PC-9 (cell line): ENCODE results near the gene ETV2. TPM values are rescaled to one million over a fixed set of nuclear protein-coding genes. Genes with fewer than 3 reads are reported as not detected.
A peak's percentile ranks its signal among the peaks of the same experiment; 100 is the strongest.
"Not testable (repeated sequence)": the region's sequence is repeated elsewhere in the genome, so short reads cannot be mapped to it uniquely, and the experiment has no call there.

Source experiments
- BruUV-seq: library from RNA; stranded (reverse); fragments of 400-500 nt; replicated peaks from 2 replicates; lab custom pipeline; 2021; lab: Mats Ljungman, UMichigan
- CTCF ChIA-PET: fragments of 300-600 bp; sonication (Branson Sonifier 250); formaldehyde crosslinking; loops from one replicate; lab custom pipeline; 2022; ENCODE audit warnings: antibody characterized with exemption; lab: Charles Lee
- POLR2A ChIA-PET: fragments of 300-600 bp; sonication (Branson Sonifier 250); formaldehyde crosslinking; loops from one replicate; lab custom pipeline; 2022; ENCODE audit warnings: antibody characterized with exemption; ENCODE audit not compliant: unreplicated experiment; lab: Charles Lee
- DNase-seq, 2 experiments: peaks; one replicate each; pipeline versions ENCODE4 v3.0.0 to v3.0.0-alpha.2; 2015 to 2022; ENCODE audit warnings: mixed read lengths in 1 of 2
- H2AFZ ChIP-seq: fragments of 200-600 bp; sonication (generic); 2 replicates; pipeline ENCODE4 v1.8.1; 2017; ENCODE audit warnings: antibody characterized with exemption
- H3F3A ChIP-seq: fragments of 200-600 bp; sonication (generic); 2 replicates; pipeline ENCODE4 v1.8.1; 2017; ENCODE audit warnings: antibody characterized with exemption, mild to moderate bottlenecking, low read depth; ENCODE audit not compliant: insufficient read depth
- H3K27ac ChIP-seq: fragments of 200-600 bp; sonication (generic); 2 replicates; pipeline ENCODE4 v1.6.1; 2016; ENCODE audit warnings: mixed run types
- H3K27me3 ChIP-seq: fragments of 200-600 bp; sonication (generic); 2 replicates; pipeline ENCODE4 v1.6.1; 2016; ENCODE audit warnings: low read depth, mixed run types; ENCODE audit not compliant: insufficient read depth
- H3K36me3 ChIP-seq: fragments of 200-600 bp; sonication (generic); 2 replicates; pipeline ENCODE4 v1.6.1; 2016; ENCODE audit warnings: low read depth, mixed run types
- H3K4me1 ChIP-seq: fragments of 200-600 bp; sonication (generic); replicated peaks from 2 replicates; pipeline ENCODE4 v1.6.1; 2016; ENCODE audit warnings: mixed run types; ENCODE audit not compliant: insufficient read depth
- H3K4me2 ChIP-seq: fragments of 200-600 bp; sonication (generic); 2 replicates; pipeline ENCODE4 v1.6.1; 2017; ENCODE audit warnings: mixed run types
- H3K4me3 ChIP-seq: fragments of 200-600 bp; sonication (generic); 2 replicates; pipeline ENCODE4 v1.6.1; 2016; ENCODE audit warnings: mixed run types
- H3K79me2 ChIP-seq: fragments of 200-600 bp; sonication (generic); 2 replicates; pipeline ENCODE4 v1.6.1; 2017; ENCODE audit warnings: low read depth, mixed run types
- H3K9me2 ChIP-seq: fragments of 200-600 bp; sonication (generic); 2 replicates; pipeline ENCODE4 v1.8.1; 2017; ENCODE audit warnings: mild to moderate bottlenecking; ENCODE audit not compliant: insufficient read depth
- H3K9me3 ChIP-seq: fragments of 200-600 bp; sonication (generic); 2 replicates; pipeline ENCODE4 v1.8.1; 2016; ENCODE audit warnings: low read depth; ENCODE audit not compliant: insufficient read depth
- H4K20me1 ChIP-seq: fragments of 200-600 bp; sonication (generic); 2 replicates; pipeline ENCODE4 v1.8.1; 2017; ENCODE audit not compliant: insufficient read depth
- EZH2 ChIP-seq: fragments of 200-600 bp; sonication (generic); IDR thresholded peaks from 2 replicates; pipeline ENCODE4 v1.8.0; 2017; ENCODE audit warnings: antibody characterized with exemption, low read depth
- intact Hi-C: fragments of 100-400 bp; cut with micrococcal nuclease; formaldehyde crosslinking; loops from one replicate; pipeline ENCODE4 v1.10.0; 2022; ENCODE audit not compliant: unreplicated experiment
- total RNA-seq: library from RNA; stranded (reverse); gene quantifications from 2 replicates; pipeline ENCODE4 v1.2.3, GENCODE V29; 2021
- TF ChIP-seq, protein P1 (sequence below): fragments of 200-600 bp; sonication (generic); conservative IDR thresholded peaks from 2 replicates; pipeline ENCODE4 v1.6.1; 2017; ENCODE audit warnings: mixed run types, antibody characterized with exemption, mild to moderate bottlenecking, moderate library complexity

ETV2 gene
- total RNA-seq, 1 experiment from 2014 or later = 1.8 TPM

DNA sequence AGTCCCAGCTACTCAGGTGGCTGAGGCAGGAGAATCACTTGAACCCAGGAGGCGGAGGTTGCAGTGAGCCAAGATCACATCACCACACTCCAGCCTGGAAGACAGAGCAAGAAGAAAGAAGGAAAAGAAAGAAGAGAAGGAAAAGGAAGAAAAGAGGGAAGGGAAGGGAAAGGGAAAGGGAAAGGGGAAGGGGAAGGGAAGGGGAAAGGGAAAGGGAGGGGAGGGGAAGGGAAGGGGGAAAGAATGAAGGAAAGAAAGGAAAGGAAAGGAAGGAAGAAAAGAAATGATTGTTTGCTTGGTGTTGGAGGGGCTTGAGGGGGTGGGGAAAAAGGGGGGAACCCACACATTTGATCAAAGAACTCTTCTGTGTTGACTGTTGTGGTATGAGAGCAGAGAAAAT, 45.6 kb upstream of the ETV2 start:
- Histone ChIP-seq H3K79me2 (no peaks in the 10 kb centered on the region), H3K9me3 (no peaks in the 10 kb centered on the region), H4K20me1 (no peaks in the 10 kb centered on the region), H3K4me1 (peaks cover 12% of the 10 kb centered on the region; the same call in 1 of the 2 replicates), H3K27me3 (no peaks in the 10 kb centered on the region), H3K27ac (no peak overlapping the region), H3K4me3 (no peak overlapping the region), H3K4me2 (no peak overlapping the region), H3F3A (peaks cover 21% of the 10 kb centered on the region), H3K36me3 (no peaks in the 10 kb centered on the region), H3K9me2 (no peaks in the 10 kb centered on the region), H2AFZ (no peak overlapping the region)
- ChIA-PET POLR2A (interaction anchor here (0.7 kb wide), 1 partner anchor 316 kb away, joined by 14 read pairs; no protein-coding TSS in a partner anchor), CTCF (no interaction called here)
- DNase-seq = no peak
- intact Hi-C loops = no loop called here
- no TSS peak for BruUV-seq
- no peak for TF ChIP-seq EZH2
- TF ChIP-seq, protein P1, sequence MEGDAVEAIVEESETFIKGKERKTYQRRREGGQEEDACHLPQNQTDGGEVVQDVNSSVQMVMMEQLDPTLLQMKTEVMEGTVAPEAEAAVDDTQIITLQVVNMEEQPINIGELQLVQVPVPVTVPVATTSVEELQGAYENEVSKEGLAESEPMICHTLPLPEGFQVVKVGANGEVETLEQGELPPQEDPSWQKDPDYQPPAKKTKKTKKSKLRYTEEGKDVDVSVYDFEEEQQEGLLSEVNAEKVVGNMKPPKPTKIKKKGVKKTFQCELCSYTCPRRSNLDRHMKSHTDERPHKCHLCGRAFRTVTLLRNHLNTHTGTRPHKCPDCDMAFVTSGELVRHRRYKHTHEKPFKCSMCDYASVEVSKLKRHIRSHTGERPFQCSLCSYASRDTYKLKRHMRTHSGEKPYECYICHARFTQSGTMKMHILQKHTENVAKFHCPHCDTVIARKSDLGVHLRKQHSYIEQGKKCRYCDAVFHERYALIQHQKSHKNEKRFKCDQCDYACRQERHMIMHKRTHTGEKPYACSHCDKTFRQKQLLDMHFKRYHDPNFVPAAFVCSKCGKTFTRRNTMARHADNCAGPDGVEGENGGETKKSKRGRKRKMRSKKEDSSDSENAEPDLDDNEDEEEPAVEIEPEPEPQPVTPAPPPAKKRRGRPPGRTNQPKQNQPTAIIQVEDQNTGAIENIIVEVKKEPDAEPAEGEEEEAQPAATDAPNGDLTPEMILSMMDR = no peak

DNA sequence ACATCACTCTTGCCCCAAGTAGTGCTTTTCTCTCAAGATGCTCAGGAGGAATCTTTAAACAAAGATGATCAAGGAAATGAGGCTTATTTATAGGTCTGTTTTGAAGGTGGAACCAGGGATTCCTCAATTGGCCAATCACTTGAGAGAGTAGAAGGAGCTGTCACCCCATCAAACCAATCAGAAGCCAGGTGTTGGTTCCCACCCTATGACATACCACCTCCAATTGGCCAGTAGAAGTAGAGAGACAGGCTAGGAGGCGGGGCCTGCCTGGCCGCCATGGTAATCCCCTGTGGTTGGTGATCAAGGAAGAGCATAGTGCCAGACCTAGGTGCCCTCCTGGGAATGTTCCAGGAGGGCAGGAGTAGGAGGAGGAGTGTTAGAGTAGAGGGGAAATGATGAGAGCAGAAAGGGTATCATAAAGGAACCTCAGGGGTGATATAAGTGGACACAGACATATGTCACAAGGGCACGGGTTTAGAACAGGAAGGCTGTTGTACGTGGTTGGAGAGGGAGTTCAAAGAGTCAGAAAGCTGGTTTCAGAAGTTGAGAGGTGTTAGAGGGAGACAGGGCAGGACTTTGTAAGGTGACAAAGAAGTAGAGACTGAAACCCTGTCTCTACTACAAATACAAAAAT, 45.1 kb upstream of the ETV2 start:
- CTCF ChIA-PET = no interaction called here
- Histone ChIP-seq H2AFZ (no peak overlapping the region), H4K20me1 (no peaks in the 10 kb centered on the region), H3K4me2 (no peak overlapping the region), H3K9me2 (no peaks in the 10 kb centered on the region), H3F3A (peaks cover 21% of the 10 kb centered on the region), H3K27ac (no peak overlapping the region), H3K27me3 (no peaks in the 10 kb centered on the region), H3K79me2 (no peaks in the 10 kb centered on the region), H3K9me3 (no peaks in the 10 kb centered on the region), H3K4me3 (no peak overlapping the region), H3K36me3 (no peaks in the 10 kb centered on the region), H3K4me1 (peaks cover 12% of the 10 kb centered on the region; the same call in 1 of the 2 replicates)
- intact Hi-C loops = no loop called here
- POLR2A ChIA-PET = no interaction called here
- BruUV-seq = no TSS peak
- TF ChIP-seq, protein P1 = no peak
- TF ChIP-seq EZH2 = no peak
- DNase-seq = no peak

DNA sequence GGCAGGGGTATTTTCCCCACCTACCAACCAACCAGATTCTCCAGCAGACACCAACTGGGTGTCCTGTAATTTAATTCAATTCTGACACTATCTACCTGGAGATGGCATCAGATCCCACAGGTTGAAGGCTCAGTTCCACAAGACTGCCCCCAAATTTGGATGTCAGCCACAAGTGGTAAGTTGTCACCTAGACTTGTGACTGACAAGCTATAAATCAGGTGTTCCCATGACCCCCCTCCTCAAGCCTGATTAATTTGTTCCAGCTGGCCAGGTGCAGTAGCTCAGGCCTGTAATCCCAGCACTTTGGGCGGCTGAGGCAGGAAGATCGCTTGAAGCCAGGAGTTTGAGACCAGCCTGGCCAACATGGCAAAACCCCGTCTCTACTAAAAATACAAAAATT, 39.6 kb upstream of the ETV2 start:
- BruUV-seq = no TSS peak
- no peak for DNase-seq
- H3K9me3 ChIP-seq = peaks cover 1% of the 10 kb centered on the region; the same call in 1 of the 2 replicates
- intact Hi-C loops = no loop called here
- POLR2A ChIA-PET = no interaction called here
- CTCF ChIA-PET = no interaction called here
- peaks cover 21% of the 10 kb centered on the region for H3F3A ChIP-seq
- no peaks in the 10 kb centered on the region for H4K20me1 ChIP-seq
- H3K79me2 ChIP-seq = no peaks in the 10 kb centered on the region
- H3K4me3 ChIP-seq = no peak overlapping the region
- no peaks in the 10 kb centered on the region for H3K36me3 ChIP-seq
- no peak overlapping the region for H3K27ac ChIP-seq
- H3K9me2 ChIP-seq = no peaks in the 10 kb centered on the region
- no peak for TF ChIP-seq EZH2
- TF ChIP-seq, protein P1 = no peak
- H3K4me1 ChIP-seq = peaks cover 25% of the 10 kb centered on the region
- H3K27me3 ChIP-seq = no peaks in the 10 kb centered on the region
- H2AFZ ChIP-seq = no peak overlapping the region
- H3K4me2 ChIP-seq = no peak overlapping the region

DNA sequence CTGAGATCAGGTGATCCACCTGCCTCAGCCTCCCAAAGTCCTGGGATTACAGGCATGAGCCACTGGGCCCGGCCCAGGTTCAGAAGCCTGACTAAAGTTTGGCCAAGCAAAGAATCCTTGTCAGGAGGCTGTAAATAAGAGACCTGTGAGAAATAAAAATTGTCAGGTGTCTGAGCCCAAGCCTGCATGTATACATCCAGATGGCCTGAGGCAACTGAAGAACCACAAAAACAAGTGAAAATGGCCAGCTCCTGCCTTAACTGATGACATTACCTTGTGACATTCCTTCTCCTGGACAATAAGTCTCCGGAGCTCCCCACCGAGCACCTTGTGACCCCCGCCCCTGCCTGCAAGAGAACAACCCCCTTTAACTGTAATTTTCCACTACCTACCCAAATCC, 37.1 kb upstream of the ETV2 start:
- peak overlapping the region; percentile 54 for H3K4me2 ChIP-seq
- H3K36me3 ChIP-seq, CTCF ChIA-PET, H4K20me1 ChIP-seq, intact Hi-C loops, H3K79me2 ChIP-seq, H3K4me3 ChIP-seq, H3K9me2 ChIP-seq, H3F3A ChIP-seq, H2AFZ ChIP-seq, DNase-seq, H3K27me3 ChIP-seq: not testable (repeated sequence)
- peaks cover 12% of the 10 kb centered on the region for H3K9me3 ChIP-seq
- peaks cover 12% of the 10 kb centered on the region for H3K4me1 ChIP-seq
- POLR2A ChIA-PET = interaction anchor here (0.6 kb wide), 1 partner anchor 110 kb away, joined by 3 read pairs; no protein-coding TSS in a partner anchor
- H3K27ac ChIP-seq = peak overlapping the region; percentile 78
- TSS peak; percentile 86 for BruUV-seq

DNA sequence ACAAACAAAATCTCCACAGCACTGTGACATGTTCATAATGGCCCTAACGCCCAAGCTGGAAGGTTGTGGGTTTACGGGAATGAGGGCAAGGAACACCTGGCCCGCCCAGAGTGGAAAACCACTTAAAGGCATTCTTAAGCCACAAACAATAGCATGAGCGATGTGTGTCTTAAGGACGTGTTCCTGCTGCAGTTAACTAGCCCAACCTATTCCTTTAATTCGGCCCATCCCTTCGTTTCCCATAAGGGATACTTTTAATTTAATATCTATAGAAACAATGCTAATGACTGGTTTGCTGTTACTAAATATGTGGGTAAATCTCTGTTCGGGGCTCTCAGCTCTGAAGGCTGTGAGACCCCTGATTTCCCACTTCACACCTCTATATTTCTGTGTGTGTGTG, 34.4 kb upstream of the ETV2 start:
- CTCF ChIA-PET, intact Hi-C loops, H3K4me3 ChIP-seq, DNase-seq, H3K27me3 ChIP-seq, H3K9me2 ChIP-seq, H3K4me2 ChIP-seq, H2AFZ ChIP-seq, H3F3A ChIP-seq, H4K20me1 ChIP-seq, H3K79me2 ChIP-seq, H3K36me3 ChIP-seq, BruUV-seq, H3K27ac ChIP-seq: not testable (repeated sequence)
- Histone ChIP-seq H3K4me1 (peaks cover 17% of the 10 kb centered on the region), H3K9me3 (peaks cover 12% of the 10 kb centered on the region)
- POLR2A ChIA-PET = interaction anchor here (0.5 kb wide), 1 partner anchor 261 kb away, joined by 3 read pairs; the partner anchor contains the start of gene APLP1
